Loucy (cell line): ENCODE measurements around the gene SAMD4A.

Experiments
- CTCF ChIP-seq: fragments of 200-600 bp; sonication (generic); conservative IDR thresholded peaks from 2 replicates; pipeline ENCODE4 v1.5.1; 2014; ENCODE audit warnings: mild to moderate bottlenecking, antibody characterized with exemption, low read length
- EZH2phosphoT487 ChIP-seq: fragments of 200-600 bp; IDR thresholded peaks from 2 replicates; pipeline ENCODE4 v1.6.1; 2018; ENCODE audit warnings: antibody characterized with exemption, mild to moderate bottlenecking, moderate library complexity, borderline replicate concordance

- TF ChIP-seq CTCF (no peak), EZH2phosphoT487 (no peak)
Measured at GRCh38 chr14:54524410-54524809, 42.5 kb upstream of the SAMD4A start.
